Activated CD4-positive, alpha-beta T cell treated with anti-CD3 and anti-CD28 coated beads, Interleukin-2, amount 50 U/mL, for 48 hours (primary cell): ENCODE data around the gene PTPRT.

Experiments
- DNase-seq, 2 experiments: peaks; one replicate each; pipeline ENCODE4 v3.0.0-alpha.2; 2020

PTPRT gene

GRCh38 chr20:42441196-42441863 is 748.4 kb downstream of the PTPRT start:
- no peak for DNase-seq

- no peak for DNase-seq
Measured at GRCh38 chr20:42435230-42435629, 754.5 kb downstream of the PTPRT start.

GRCh38 chr20:42432496-42433334 is 757.0 kb downstream of the PTPRT start:
- no peak for DNase-seq

- DNase-seq = no peak
Measured at GRCh38 chr20:42430598-42430997, 759.1 kb downstream of the PTPRT start.

GRCh38 chr20:42429761-42430458 is 759.8 kb downstream of the PTPRT start:
- DNase-seq = no peak

- DNase-seq = no peak
Measured at GRCh38 chr20:42419814-42420532, 769.7 kb downstream of the PTPRT start.

GRCh38 chr20:42406826-42407225 is 782.9 kb downstream of the PTPRT start:
- DNase-seq = no peak

- no peak for DNase-seq
Measured at GRCh38 chr20:42402455-42402854, 787.3 kb downstream of the PTPRT start.

GRCh38 chr20:42401613-42402012 is 788.1 kb downstream of the PTPRT start:
- DNase-seq = no peak

GRCh38 chr20:42399802-42400201 is 789.9 kb downstream of the PTPRT start:
- DNase-seq = no peak

GRCh38 chr20:42392442-42392841 is 797.3 kb downstream of the PTPRT start:
- no peak for DNase-seq

GRCh38 chr20:42391807-42392206 is 797.9 kb downstream of the PTPRT start:
- no peak for DNase-seq

- DNase-seq = no peak
Measured at GRCh38 chr20:42380287-42380686, 809.4 kb downstream of the PTPRT start.

GRCh38 chr20:42379385-42379784 is 810.3 kb downstream of the PTPRT start:
- no peak for DNase-seq

GRCh38 chr20:42378826-42379225 is 810.9 kb downstream of the PTPRT start:
- no peak for DNase-seq

- DNase-seq = no peak
Measured at GRCh38 chr20:42376131-42376530, 813.6 kb downstream of the PTPRT start.

- DNase-seq = no peak
Measured at GRCh38 chr20:42373049-42373448, 816.7 kb downstream of the PTPRT start.

- DNase-seq = no peak
Measured at GRCh38 chr20:42370075-42370474, 819.6 kb downstream of the PTPRT start.

- DNase-seq = no peak
Measured at GRCh38 chr20:42368910-42369309, 820.8 kb downstream of the PTPRT start.

GRCh38 chr20:42366626-42367025 is 823.1 kb downstream of the PTPRT start:
- no peak for DNase-seq

- no peak for DNase-seq
Measured at GRCh38 chr20:42364446-42364845, 825.3 kb downstream of the PTPRT start.

GRCh38 chr20:42361402-42361970 is 828.2 kb downstream of the PTPRT start:
- no peak for DNase-seq

GRCh38 chr20:42360621-42361020 is 829.1 kb downstream of the PTPRT start:
- no peak for DNase-seq
